Anterior cingulate cortex (tissue), 58 donors: ENCODE data around the gene TRIM13.

Source experiments
- DNase-seq, 58 donors: peaks; one replicate each; lab custom pipeline; 2025; lab: John Stamatoyannopoulos, UW

Gene TRIM13

GRCh38 chr13:49995625-49996101, 1.2 kb upstream of the TRIM13 start:
- DNase-seq, result peak in 2 of 58 donors; percentile 12 to 33

GRCh38 chr13:49996161-49996915, 504 bp upstream of the TRIM13 start:
- peak in 56 of 58 donors; percentile 57 to 93 (median 87) for DNase-seq

GRCh38 chr13:49997955-49998354, 1.1 kb downstream of the TRIM13 start:
- DNase-seq, result no peak

- no peak for DNase-seq
Measured at GRCh38 chr13:49998714-49999624, 2.1 kb downstream of the TRIM13 start.

- no peak for DNase-seq
Measured at GRCh38 chr13:50001287-50001686, 4.4 kb downstream of the TRIM13 start.

- no peak for DNase-seq
Measured at GRCh38 chr13:50006426-50007135, 9.7 kb downstream of the TRIM13 start.

- DNase-seq, result peak in 17 of 58 donors; percentile 2 to 64 (median 17)
Measured at GRCh38 chr13:50011461-50011860, 14.6 kb downstream of the TRIM13 start.

- no peak for DNase-seq
Measured at GRCh38 chr13:50012396-50013169, 15.7 kb downstream of the TRIM13 start.

- no peak for DNase-seq
Measured at GRCh38 chr13:50014386-50014785, 17.5 kb downstream of the TRIM13 start.

GRCh38 chr13:50015258-50015657, 18.4 kb downstream of the TRIM13 start, which contains the start of gene KCNRG:
KCNRG (plus strand) TSS chr13:50015444; CDS start chr13:50015494, 50 bp downstream.
- no peak for DNase-seq

- no peak for DNase-seq
Measured at GRCh38 chr13:50015750-50016149, 18.9 kb downstream of the TRIM13 start.

- no peak for DNase-seq
Measured at GRCh38 chr13:50016444-50016843, 19.6 kb downstream of the TRIM13 start.

- no peak for DNase-seq
Measured at GRCh38 chr13:50017819-50018218, 21.0 kb downstream of the TRIM13 start.

- DNase-seq, result no peak
Measured at GRCh38 chr13:50025436-50025835, 28.6 kb downstream of the TRIM13 start.

- no peak for DNase-seq
Measured at GRCh38 chr13:50026788-50027473, 30.1 kb downstream of the TRIM13 start.

- DNase-seq, result no peak
Measured at GRCh38 chr13:50030315-50030714, 33.5 kb downstream of the TRIM13 start.

- DNase-seq, result no peak
Measured at GRCh38 chr13:50033725-50034124, 36.9 kb downstream of the TRIM13 start.

GRCh38 chr13:50037788-50038187, 40.9 kb downstream of the TRIM13 start:
- no peak for DNase-seq

- no peak for DNase-seq
Measured at GRCh38 chr13:50038266-50038665, 41.4 kb downstream of the TRIM13 start.
